Daoy (cell line): ENCODE results near the gene RALGAPA2. TPM values are rescaled to one million over a fixed set of nuclear protein-coding genes. Genes with fewer than 3 reads are reported as not detected.
"Not testable (repeated sequence)": the region's sequence is repeated elsewhere in the genome, so short reads cannot be mapped to it uniquely, and the experiment has no call there.

Experiments used
- DNase-seq: peaks from one replicate; pipeline ENCODE4 v3.0.0-alpha.2; 2015; ENCODE audit warnings: low read depth
- total RNA-seq: library from RNA; depleted of rRNA; stranded (reverse); fragments of >200 nt; shearing (Covaris generic); gene quantifications from 2 replicates; pipeline ENCODE4 v1.2.3, GENCODE V29; 2014

RALGAPA2 gene
- total RNA-seq, 1 experiment from 2014 or later, result 5.9 TPM

DNA sequence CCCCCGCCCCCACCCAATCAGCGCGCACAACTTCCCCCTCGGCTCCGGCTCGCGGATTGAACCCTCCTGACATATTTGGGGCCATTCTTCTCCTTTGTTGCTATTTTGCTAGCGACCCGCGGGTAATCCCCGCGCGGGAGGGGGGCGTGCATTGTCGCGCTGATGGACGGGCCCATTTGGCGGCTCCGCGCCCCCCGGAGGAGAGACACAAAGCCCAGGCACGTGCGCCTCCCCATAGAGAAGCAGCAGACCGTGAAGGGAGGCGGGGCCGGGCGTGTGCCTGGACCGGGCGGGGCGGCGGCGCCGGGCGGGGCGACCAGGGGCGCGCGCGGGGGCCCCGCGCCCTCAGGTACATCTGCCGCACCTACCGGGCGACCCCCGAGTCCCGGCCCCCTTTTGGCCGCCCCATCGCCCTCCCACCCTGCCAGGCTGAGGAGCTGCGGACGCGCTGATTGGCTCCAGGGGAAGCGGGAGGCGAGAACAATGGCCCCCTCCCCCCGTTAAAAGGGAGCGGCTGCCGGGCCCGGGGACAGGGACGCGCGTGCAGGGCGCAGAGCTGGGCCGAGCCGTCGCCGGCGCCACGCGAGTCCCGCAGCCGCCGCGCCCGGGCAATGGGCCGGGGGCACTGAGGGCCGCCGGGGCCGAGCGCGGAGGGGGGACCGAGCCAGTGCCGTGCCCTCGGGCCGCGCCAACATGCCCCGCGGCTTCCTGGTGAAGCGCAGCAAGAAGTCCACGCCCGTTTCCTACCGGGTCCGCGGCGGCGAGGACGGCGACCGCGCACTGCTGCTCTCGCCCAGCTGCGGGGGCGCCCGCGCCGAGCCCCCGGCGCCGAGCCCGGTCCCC lies 344.6 kb downstream of the RALGAPA2 start, which contains the start of gene INSM1:
Gene INSM1 (plus strand): TSS at position 530 of the 843 bp plus-strand sequence. CDS start 164 bp downstream, at position 694.
- no peak for DNase-seq

DNA sequence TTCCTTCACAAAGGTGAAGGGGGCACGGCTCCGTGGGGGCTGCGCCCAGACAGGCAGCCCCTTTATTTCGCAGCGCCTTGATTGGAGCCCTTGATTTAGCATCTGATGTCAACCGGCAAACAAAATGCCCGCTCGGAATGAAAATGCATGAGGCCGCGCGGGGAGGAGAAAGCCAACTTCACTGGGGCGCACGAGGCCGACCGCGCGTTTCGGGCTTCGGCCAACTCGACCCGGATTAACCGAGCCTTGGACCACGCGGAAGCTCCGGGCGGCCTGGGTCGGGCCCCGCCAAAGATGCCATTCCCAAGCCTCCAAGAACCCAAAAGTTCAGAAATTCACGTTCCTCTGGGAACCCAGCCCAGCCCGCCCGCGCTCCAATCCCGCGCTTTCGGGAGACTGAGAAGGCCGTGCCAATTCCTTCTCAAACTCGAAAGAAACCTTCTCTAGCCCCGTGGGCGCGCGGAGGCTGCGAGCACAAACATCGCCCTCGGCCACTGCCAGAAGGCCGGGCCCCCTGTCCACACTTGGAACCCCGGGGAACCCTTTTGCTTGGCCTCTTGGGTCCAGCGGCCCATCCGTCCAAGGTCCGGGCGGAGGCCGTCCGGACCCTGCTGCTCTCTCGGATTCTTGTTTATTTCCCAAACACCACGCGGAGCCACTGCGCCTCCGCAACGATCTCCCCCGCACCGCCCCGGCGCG lies 345.4 kb downstream of the RALGAPA2 start:
- peak; percentile 4 for DNase-seq

DNA sequence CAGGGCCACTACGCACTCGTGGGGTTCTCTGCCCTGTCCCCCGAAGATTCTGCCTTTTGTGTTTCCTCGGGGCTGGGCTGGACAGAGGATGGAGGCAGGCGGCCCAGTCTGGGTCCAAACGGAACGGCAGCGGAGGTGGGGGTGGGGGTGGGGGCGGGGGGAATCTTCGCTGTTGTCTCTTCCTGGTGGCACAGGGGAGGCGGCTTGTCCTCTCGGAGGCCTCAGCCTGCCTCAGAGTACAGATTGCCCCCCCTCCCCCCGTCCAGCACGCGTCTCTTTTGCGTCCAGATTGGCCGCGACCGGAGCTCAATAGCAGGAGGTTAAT lies 345.9 kb downstream of the RALGAPA2 start:
- DNase-seq, result no peak

DNA sequence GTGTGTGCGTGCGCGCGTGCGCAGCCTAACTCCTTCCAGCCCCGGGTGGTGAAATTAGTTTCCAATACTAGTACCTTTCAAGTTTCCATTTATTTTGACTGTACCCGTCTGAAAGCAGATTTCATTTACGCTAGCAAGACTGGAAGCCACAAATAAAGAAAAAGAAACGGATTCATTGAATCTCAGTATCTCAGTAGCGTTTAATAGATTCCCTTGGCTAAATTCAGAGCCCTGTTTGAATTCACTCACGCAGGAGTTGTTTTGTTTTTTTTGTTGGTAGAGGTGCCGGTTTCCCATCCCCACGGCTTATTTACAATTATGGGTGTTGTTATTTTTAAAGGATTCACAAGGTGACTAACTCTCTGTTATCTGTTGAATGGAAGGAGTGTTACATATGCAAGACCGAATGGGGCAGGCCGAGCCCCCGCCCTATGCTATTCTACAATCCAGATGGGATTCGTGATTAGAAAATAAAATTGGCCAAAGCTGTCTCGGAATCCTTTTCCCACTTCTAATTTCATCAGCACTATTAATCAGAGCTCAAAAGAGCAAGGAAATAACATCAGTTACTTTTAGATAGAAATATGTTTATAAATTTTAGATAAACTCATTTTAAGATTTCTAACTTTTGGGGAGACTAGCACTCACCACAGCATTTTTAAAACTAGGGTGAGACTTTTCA lies 346.8 kb downstream of the RALGAPA2 start:
- no peak for DNase-seq

DNA sequence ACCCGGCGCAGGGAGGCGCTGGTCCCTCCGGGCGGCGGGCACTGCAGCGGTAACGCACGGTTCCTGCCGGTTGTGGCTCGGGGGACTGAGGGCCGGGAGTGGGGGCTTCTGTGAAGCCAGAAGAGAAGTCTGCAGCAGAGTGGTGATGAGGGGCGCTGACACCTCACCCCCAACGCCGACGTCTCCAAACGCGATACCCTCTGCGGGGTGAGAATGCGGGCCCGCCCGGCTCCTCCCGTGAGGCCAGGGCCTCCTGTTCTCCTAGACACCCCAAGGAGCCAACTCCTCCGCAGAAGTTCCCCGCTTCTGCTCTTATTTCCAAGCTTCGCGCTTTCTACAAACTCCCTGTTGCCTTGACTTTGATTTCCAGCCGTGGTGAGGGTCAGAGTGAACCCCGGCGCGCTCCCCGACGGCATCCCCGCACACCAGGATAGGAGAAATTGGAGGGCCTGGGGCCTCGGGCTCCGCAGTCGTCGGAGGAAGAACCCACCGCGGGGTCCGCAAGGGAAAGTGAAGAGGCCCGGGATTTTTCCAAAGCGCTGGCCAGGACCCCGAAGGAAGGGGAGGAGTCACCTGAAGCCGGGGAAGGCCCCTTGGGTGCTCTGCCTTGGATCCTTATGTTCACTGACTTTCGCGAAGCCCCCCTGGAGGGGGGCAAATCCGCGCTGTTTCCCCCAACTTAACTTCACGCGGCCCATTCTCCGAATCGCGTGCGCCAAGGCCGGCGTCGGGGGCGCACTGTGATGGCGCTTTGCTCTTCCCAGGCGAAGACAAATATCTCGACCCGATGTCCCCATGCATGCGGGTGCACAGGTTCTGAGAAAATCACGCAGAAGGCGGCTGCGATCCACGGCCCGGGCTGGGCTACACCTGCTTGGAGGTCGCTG lies 347.6 kb downstream of the RALGAPA2 start:
- no peak for DNase-seq

DNA sequence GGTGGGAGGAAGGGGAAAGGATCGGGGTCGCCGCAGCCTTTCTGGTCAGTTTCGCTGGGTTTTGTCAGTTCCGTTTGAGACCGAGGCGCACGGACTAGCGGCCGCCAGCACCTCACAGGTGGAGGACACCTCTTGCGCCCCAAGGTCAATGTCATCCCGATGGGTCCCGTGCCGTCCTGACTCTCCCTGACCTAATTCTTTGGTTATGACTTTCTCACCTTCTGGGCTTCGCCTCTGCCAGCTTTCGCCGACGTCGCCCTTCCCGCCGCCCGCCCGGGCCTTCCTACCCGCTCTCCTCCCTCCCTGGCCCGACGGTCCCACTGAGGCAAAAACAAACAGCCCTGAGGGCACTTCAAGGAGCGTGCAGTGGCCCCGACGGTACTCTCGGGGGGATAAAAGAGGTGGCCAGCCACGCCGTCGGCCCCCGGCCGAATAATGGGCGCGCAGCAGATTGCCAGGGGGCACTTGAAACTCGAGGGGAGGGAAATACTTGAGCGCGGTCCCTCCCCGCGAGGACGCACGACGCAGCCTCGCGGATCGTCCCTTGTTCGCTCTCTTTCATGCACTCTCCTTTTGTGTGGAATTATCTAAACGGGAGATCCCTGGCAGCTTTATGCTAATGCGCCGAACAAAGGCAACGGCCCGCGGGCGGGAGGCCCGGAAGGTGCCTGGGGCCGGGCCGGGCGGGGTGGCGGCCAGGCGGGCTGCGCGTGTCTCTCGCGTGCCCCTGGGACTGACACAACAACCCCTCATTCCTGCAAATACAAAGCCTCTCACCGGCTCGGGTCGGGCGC lies 348.4 kb downstream of the RALGAPA2 start:
- DNase-seq, result no peak

DNA sequence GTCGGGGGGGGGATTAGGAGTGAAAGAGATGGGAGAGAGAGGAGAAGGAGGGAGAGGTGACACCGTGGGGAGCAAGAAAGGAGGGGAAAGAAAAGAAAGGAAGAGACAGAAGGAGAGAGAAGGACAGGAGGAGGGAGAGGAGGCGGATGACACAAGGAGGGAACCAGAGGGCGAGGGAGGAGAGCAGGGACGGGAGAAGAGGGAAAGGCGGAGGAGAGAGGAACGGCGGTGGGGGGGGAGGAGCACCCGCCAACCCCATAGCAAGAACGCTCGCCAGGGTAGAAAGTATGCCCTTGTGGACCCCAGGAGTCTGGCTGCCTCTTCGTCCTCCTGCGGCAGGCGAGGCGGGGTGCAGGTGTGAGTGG lies 349.0 kb downstream of the RALGAPA2 start:
- DNase-seq, result peak; percentile 7

DNA sequence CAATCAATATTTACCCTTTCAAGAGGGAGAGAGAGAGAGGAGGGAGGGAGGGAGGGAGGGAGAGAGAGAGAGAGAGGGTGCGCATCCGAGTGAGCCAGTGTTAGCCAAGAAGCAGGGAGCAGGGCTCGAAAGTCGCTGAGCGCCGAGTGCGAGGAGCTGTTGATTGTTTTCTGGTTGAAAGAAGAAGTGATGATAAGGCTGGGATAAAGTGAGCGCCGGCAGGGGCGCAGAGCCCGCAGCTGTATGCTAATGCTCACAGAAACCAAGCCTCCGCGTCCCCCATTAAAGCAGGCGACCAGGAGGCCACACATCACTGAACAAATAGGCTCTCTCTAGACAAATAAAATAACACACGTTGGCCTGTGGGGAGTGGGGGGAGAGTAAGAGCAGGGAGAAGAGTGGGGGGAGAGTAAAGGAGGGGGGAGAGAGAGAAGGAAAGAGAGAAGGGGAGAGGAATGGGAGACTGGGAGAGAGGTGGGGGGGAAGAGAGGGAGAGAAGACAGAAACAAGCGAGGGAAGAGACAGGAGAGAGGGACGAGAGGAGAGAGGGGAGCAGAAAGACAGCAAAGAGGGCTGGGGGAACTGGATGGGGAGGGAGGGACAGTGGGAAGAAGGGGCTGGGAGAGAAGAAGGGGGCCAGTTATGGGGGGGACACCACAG lies 349.5 kb downstream of the RALGAPA2 start:
- no peak for DNase-seq

DNA sequence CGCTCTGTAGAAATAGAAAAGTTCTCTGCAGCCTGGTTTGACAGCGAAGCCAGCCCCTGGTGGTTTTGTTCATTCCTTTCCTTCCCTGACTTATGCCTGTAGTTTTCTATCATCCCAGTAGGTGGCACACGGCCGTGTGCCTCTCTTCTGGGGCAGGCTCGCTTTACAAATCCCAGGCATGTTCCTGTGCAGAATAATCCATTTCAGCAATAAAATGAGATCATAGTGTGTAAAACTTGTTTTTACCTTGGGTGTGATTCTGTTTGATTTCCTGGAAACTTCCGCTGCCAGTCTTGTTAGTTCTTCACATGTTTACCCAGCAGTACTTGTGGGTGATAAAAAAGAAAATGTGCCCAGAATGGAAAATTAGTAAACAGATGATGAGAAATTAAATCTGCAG lies 352.0 kb downstream of the RALGAPA2 start:
- DNase-seq, result peak; percentile 57

DNA sequence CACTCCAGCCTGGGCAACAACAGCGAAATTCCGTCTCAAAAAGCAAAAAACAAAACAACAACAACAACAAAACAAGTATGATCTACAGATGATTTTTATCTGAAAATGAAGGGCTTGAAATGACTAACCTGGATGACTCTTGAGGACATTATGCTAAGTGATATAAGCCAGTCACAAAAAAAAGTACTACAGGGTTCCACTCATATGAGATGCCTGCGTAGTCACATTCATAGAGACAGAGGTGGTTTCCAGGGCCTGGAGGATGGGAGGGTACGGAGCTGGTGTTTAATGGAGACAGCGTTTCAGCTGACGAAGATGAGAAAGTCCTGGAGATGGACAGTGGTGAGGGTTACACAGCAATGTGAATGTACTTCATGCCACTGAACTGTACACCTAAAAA lies 352.8 kb downstream of the RALGAPA2 start:
- no peak for DNase-seq

DNA sequence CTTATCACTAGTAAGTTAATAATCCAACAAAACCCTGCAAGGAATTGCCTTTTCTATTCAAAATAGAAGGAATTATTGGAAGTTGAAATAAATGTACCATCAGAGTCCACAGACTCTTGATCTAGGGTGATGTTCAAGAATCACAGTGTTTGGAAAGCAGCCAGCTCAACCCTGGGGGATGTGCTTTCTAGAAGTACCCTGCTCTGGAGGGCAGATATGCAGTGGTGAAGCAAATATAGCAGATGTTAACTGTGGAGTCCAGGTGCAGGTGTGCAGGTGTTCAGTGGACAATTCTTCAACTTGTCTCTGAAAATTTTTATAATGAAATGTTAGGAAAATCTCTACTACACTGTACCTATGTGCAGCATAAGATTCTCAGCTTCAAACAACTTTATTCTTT lies 353.6 kb downstream of the RALGAPA2 start:
- DNase-seq, result no peak

DNA sequence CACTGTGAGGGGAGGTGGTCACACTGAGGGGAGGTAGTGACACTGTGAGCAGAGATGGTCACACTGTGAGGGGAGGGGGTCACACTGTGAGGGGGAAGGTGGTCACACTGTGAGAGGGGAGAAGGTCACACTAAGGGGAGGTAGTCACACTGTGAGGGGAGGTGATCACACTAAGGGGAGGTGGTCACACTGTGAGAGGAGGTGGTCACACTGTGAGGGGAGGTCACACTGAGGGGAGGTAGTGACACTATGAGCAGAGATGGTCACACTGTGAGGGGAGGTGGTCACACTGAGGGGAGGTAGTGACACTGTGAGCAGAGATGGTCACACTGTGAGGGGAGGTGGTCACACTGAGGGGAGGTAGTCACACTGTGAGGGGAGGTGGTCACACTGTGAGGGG lies 356.9 kb downstream of the RALGAPA2 start:
- DNase-seq, result not testable (repeated sequence)

DNA sequence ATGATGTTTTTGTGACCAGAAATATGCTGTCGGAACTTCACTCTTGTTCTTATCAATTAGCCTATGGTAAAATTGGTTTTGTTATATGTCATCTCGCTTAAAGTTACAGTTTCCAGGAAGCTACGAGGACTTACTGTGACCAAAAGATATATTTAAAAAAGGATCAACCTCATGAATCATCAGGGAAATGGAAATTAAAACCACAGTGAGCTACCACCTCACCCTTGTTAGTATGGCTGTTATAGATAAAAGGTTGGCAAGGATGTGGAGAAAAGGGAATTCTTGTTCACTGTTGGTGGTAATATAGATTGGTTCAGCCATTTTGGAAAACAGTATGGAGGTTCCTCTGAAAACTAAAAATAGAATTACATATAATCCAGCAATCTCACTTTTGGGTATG lies 358.9 kb downstream of the RALGAPA2 start:
- DNase-seq, result no peak

DNA sequence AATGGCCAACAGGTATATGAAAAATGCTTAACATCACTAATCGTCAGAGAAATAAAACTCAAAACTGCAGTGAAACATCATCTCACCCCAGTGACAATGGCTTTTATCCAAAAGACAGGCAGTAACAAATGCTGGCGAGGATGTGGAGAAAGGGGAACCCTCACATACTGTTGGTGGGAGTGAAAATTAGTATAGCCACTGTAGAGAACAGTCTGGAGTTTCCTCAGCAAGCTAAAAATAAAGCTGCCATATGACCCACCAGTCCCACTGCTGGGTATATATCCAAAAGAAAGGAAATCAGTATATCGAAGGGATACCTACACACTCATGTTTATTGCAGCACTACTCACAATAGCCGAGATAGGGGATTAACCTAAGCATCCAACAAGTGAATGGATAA lies 368.0 kb downstream of the RALGAPA2 start:
- DNase-seq, result no peak

DNA sequence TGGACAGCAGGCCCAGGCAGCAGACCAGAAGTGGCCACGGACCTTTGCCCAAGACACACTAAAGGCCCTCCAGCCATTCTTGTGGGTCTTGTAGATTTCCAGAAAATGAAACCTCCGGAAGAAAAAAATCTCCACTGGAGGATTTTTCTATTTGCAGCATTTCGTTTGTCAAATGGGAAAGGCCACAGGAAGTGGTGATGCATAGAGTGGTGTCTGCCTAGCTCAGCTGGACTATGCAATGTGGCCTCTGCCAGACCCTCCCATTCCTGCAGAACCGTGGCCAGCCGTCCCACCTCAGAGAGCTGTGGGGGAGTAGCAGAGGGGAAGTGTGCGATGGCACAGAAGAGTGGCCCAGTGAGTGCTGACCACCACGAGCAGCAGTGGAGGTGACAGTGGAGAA lies 368.5 kb downstream of the RALGAPA2 start:
- DNase-seq, result peak; percentile 9
